NB4 (cell line): ENCODE data around the gene UNC13B.

Source experiments
- CTCF ChIP-seq: IDR thresholded peaks from one replicate; pipeline ENCODE4 v1.5.1; 2012; ENCODE audit warnings: low read depth, low read length
- MAX ChIP-seq: IDR thresholded peaks from 2 replicates; pipeline ENCODE4 v1.6.1; 2011; ENCODE audit warnings: low read depth, low read length
- MYC ChIP-seq: IDR thresholded peaks from 2 replicates; pipeline ENCODE4 v1.6.1; 2011; ENCODE audit warnings: low read depth, low read length
- POLR2A ChIP-seq: IDR thresholded peaks from 2 replicates; pipeline ENCODE4 v1.6.1; 2011; ENCODE audit warnings: mild to moderate bottlenecking; ENCODE audit not compliant: insufficient read length; ENCODE audit errors: extremely low read depth

GRCh38 chr9:35190203-35190602 is 28.4 kb downstream of the UNC13B start:
- TF ChIP-seq MAX, result no peak
- TF ChIP-seq POLR2A, result no peak
- no peak for TF ChIP-seq CTCF
- no peak for TF ChIP-seq MYC
